CD4-positive, alpha-beta T cell (primary cell): ENCODE results near the gene VIT. TPM values are rescaled to one million over a fixed set of nuclear protein-coding genes. Genes with fewer than 3 reads are reported as not detected.

Source experiments
- ATAC-seq: fragments of 200-7000 bp; cut with Tn5 transposase; one replicate; pipeline ENCODE4 v1.10.0; 2022; ENCODE audit warnings: mild to moderate bottlenecking; ENCODE audit not compliant: poor library complexity
- CTCF ChIA-PET: fragments of 350-600 bp; sonication (Branson Sonifier 250); formaldehyde crosslinking; loops from one replicate; lab custom pipeline; 2021; ENCODE audit warnings: antibody characterized with exemption, inconsistent platforms; lab: Charles Lee
- POLR2A ChIA-PET: fragments of 350-600 bp; sonication (Branson Sonifier 250); formaldehyde crosslinking; loops from one replicate; lab custom pipeline; 2021; ENCODE audit warnings: antibody characterized with exemption, inconsistent platforms; lab: Charles Lee
- DNase-seq, 14 experiments: peaks; one replicate each; pipeline ENCODE4 v3.0.0-alpha.2; 2013 to 2020; ENCODE audit warnings: mixed read lengths in 2 of 14
- H3K27ac ChIP-seq, 2 donors: one replicate each; pipeline versions ENCODE4 v1.5.1 to v1.7.0; 2013; ENCODE audit warnings: low read length in 2 of 2, low read depth in 1 of 2, mild to moderate bottlenecking in 1 of 2
- H3K27me3 ChIP-seq, 2 experiments: 1 replicate in 1 of 2; 2 replicates in 1 of 2; pipeline versions ENCODE4 v1.6.1 to v1.7.0; 2013; ENCODE audit warnings: low read length in 2 of 2, control low read depth in 1 of 2, mild to moderate bottlenecking in 1 of 2, moderate library complexity in 1 of 2; ENCODE audit not compliant: insufficient read depth in 2 of 2, control insufficient read depth in 1 of 2
- H3K36me3 ChIP-seq: one replicate; pipeline ENCODE4 v1.6.1; 2013; ENCODE audit warnings: low read length, control low read depth; ENCODE audit not compliant: insufficient read depth
- H3K4me1 ChIP-seq: one replicate; pipeline ENCODE4 v1.6.1; 2013; ENCODE audit warnings: low read length, control low read depth; ENCODE audit not compliant: insufficient read depth
- H3K4me3 ChIP-seq: one replicate; pipeline ENCODE4 v1.5.1; 2013; ENCODE audit warnings: mild to moderate bottlenecking, low read length, moderate library complexity
- H3K9me3 ChIP-seq, 2 experiments: 1 replicate in 1 of 2; 2 replicates in 1 of 2; pipeline versions ENCODE4 v1.6.1 to v1.7.0; 2013; ENCODE audit warnings: low read length in 2 of 2, mild to moderate bottlenecking in 2 of 2, control low read depth in 1 of 2, moderate library complexity in 1 of 2; ENCODE audit not compliant: control insufficient read depth in 1 of 2, insufficient read depth in 1 of 2
- H3K27ac Mint-ChIP-seq: one replicate; pipeline ENCODE4 v1.8.0; 2020; ENCODE audit warnings: mixed read lengths
- H3K27me3 Mint-ChIP-seq: one replicate; pipeline ENCODE4 v1.8.0; 2021; ENCODE audit warnings: mixed read lengths
- H3K36me3 Mint-ChIP-seq: one replicate; pipeline ENCODE4 v1.8.0; 2021; ENCODE audit warnings: low read depth, mixed read lengths
- H3K4me1 Mint-ChIP-seq: one replicate; pipeline ENCODE4 v1.8.0; 2021; ENCODE audit warnings: low read depth, mixed read lengths
- H3K4me3 Mint-ChIP-seq: one replicate; pipeline ENCODE4 v1.8.0; 2020; ENCODE audit warnings: mild to moderate bottlenecking, mixed read lengths
- H3K9me3 Mint-ChIP-seq: one replicate; pipeline ENCODE4 v1.8.0; 2020; ENCODE audit warnings: mixed read lengths
- intact Hi-C, 2 experiments: fragments of 100-400 bp; cut with DNase I in 1 of 2; cut with micrococcal nuclease in 1 of 2; formaldehyde crosslinking; loops; one replicate each; pipeline versions ENCODE4 v1.15.1 to v1.9.0; 2023 to 2025; cut with DNase I, micrococcal nuclease
- total RNA-seq, 174 experiments: library from RNA in 2 of 174; stranded (reverse) in 2 of 174; gene quantifications; one replicate each; pipeline ENCODE4 v1.2.3 and lab custom pipeline; 2021 to 2026
- TF ChIP-seq, protein P1 (sequence below): fragments of 200-600 bp; IDR thresholded peaks from one replicate; pipeline ENCODE4 v1.8.0; 2022; ENCODE audit warnings: antibody characterized with exemption, mild to moderate bottlenecking

The VIT gene
- total RNA-seq, 2 experiments from 2014 or later: not detected

DNA sequence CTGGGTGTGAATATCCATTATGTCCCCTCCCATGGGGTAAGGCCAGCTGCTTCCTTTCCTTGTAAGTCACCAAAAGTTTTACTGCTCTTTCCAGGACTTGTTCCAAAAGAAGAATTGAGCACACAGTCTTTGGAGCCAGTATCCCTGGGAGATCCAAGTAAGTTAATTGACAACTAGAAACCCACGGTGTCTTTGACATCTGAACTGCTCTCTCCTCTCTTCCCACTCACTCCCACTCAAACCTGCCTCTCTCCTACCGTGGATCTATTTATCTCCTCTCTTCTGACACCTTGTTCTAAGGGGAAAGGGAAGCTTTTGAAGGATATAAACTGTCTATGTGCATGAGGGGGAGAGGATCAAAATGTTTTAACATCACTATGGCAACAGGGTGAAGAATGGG, 86.7 kb downstream of the VIT start:
- Mint-ChIP-seq H3K27ac (no peak overlapping the region), H3K27me3 (no peaks in the 10 kb centered on the region), H3K4me1 (peaks cover 4% of the 10 kb centered on the region), H3K9me3 (no peaks in the 10 kb centered on the region), H3K4me3 (no peak overlapping the region), H3K36me3 (no peaks in the 10 kb centered on the region)
- H3K9me3 ChIP-seq: no peaks in the 10 kb centered on the region
- ATAC-seq (no peak), DNase-seq (no peak)
- no peaks in the 10 kb centered on the region for H3K36me3 ChIP-seq
- POLR2A ChIA-PET: no interaction called here
- no peaks in the 10 kb centered on the region for H3K27me3 ChIP-seq
- TF ChIP-seq, protein P1, sequence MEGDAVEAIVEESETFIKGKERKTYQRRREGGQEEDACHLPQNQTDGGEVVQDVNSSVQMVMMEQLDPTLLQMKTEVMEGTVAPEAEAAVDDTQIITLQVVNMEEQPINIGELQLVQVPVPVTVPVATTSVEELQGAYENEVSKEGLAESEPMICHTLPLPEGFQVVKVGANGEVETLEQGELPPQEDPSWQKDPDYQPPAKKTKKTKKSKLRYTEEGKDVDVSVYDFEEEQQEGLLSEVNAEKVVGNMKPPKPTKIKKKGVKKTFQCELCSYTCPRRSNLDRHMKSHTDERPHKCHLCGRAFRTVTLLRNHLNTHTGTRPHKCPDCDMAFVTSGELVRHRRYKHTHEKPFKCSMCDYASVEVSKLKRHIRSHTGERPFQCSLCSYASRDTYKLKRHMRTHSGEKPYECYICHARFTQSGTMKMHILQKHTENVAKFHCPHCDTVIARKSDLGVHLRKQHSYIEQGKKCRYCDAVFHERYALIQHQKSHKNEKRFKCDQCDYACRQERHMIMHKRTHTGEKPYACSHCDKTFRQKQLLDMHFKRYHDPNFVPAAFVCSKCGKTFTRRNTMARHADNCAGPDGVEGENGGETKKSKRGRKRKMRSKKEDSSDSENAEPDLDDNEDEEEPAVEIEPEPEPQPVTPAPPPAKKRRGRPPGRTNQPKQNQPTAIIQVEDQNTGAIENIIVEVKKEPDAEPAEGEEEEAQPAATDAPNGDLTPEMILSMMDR: no peak
- H3K27ac ChIP-seq: no peak overlapping the region
- intact Hi-C loops: loop anchor here (5.0 to 10.0 kb wide), 2 partner anchors 1094 to 1492 kb away; no protein-coding TSS in a partner anchor
- H3K4me3 ChIP-seq: no peak overlapping the region
- no peaks in the 10 kb centered on the region for H3K4me1 ChIP-seq
- CTCF ChIA-PET: no interaction called here

DNA sequence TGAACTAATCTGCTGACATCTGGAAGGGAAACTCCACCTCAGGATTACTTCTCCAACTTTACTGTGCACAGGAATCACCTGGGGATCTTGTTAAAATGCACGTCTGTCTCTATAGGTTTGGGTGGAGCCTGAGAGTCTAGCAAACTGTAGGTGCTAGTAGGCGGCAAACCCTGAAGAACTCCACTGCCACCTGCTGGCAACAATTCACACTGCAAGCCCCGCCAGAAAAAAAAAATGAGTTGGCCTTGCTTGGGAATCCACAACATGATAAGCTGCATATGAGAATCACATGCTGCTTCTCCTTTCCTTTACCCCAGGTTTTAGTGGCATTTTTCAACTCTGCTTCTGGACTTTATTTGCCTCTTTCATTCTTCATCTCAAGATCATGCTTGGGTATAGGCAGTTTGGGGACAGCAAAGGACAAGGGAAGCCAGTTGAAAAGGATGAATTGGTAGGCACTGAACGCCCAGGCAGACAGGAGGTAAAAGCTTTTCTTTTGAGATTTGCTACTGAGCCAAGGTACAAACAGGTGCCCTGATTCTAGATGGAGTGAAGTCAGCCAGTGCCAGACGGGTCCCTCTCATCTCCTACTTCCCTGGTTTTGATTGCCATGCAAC, 88.8 kb downstream of the VIT start:
- no peak overlapping the region for H3K4me3 Mint-ChIP-seq
- peak; percentile 13 to 77 (median 52) for DNase-seq
- no peaks in the 10 kb centered on the region for H3K9me3 Mint-ChIP-seq
- ATAC-seq: peak; percentile 84
- H3K27ac ChIP-seq: no peak overlapping the region
- no peaks in the 10 kb centered on the region for H3K4me1 ChIP-seq
- H3K36me3 ChIP-seq: no peaks in the 10 kb centered on the region
- POLR2A ChIA-PET: no interaction called here
- H3K27me3 Mint-ChIP-seq: no peaks in the 10 kb centered on the region
- peaks cover 4% of the 10 kb centered on the region for H3K4me1 Mint-ChIP-seq
- H3K27me3 ChIP-seq: peaks cover 0 to 3% of the 10 kb centered on the region in 2 experiments
- CTCF ChIA-PET: interaction anchor here (0.8 to 1.2 kb wide), 4 partner anchors 8 to 434 kb away, joined by 3 to 5 read pairs (median 4); no protein-coding TSS in a partner anchor
- H3K27ac Mint-ChIP-seq: no peak overlapping the region
- no peaks in the 10 kb centered on the region for H3K9me3 ChIP-seq
- no peaks in the 10 kb centered on the region for H3K36me3 Mint-ChIP-seq
- intact Hi-C loops: loop anchor here (1.0 to 10.0 kb wide), 3 partner anchors 220 to 1490 kb away; no protein-coding TSS in a partner anchor
- no peak overlapping the region for H3K4me3 ChIP-seq
- TF ChIP-seq, protein P1: peak; percentile 98

DNA sequence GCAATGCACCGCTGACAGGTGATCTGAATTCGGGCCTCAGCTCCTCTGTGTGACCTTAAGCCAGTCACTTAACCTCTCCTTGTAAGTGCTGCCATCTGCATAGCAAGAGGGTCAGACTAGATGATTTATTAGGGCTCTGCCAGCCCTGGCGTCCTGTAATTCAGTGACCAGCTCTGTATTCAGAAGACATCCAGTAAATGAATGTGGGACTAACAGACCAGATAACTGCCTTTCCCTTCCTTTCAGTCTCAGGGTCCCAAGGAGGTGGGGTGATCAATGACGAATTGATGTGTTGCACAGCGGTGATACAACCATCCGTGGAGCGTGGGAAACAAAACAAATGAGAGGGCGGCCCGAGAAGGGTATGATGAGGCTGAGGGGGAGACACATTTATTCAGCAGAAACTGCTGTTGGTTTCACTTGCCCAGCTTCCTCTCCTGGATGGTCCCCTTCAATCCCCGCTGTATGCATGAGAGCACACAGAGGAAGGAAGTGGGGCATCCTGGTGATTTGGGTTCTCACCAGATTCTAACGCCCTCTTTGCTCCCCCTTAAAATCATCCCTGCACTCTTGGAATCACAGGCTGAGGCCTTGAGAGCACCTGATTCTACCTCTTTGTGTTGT, 92.8 kb downstream of the VIT start:
- peaks cover 4% of the 10 kb centered on the region for H3K4me1 Mint-ChIP-seq
- no peak overlapping the region for H3K4me3 ChIP-seq
- CTCF ChIA-PET: no interaction called here
- no peak overlapping the region for H3K27ac Mint-ChIP-seq
- H3K36me3 ChIP-seq: no peaks in the 10 kb centered on the region
- H3K27me3 ChIP-seq: peaks cover 0 to 5% of the 10 kb centered on the region in 2 experiments
- no peaks in the 10 kb centered on the region for H3K36me3 Mint-ChIP-seq
- ATAC-seq (no peak), DNase-seq (no peak)
- no peak overlapping the region for H3K4me3 Mint-ChIP-seq
- H3K9me3 ChIP-seq: no peaks in the 10 kb centered on the region
- H3K4me1 ChIP-seq: peaks cover 2% of the 10 kb centered on the region
- POLR2A ChIA-PET: no interaction called here
- TF ChIP-seq, protein P1: no peak
- intact Hi-C loops: loop anchor here (5.0 to 10.0 kb wide), 2 partner anchors 437 to 1486 kb away; no protein-coding TSS in a partner anchor
- H3K27me3 Mint-ChIP-seq: no peaks in the 10 kb centered on the region
- H3K9me3 Mint-ChIP-seq: no peaks in the 10 kb centered on the region
- H3K27ac ChIP-seq: no peak overlapping the region
